Activated CD8-positive, alpha-beta T cell treated with anti-CD3 and anti-CD28 coated beads for 36 hours (primary cell): ENCODE measurements around the gene PDE9A. TPM values are rescaled to one million over a fixed set of nuclear protein-coding genes. Genes with fewer than 3 reads are reported as not detected.

Experiments used
- ATAC-seq: fragments of 200-7000 bp; cut with Tn5 transposase; one replicate; pipeline ENCODE4 v1.10.0; 2021; ENCODE audit warnings: mild to moderate bottlenecking, moderate library complexity
- CTCF ChIA-PET: fragments of 350-600 bp; sonication (Branson Sonifier 250); formaldehyde crosslinking; loops from one replicate; lab custom pipeline; 2021; ENCODE audit warnings: antibody characterized with exemption; lab: Charles Lee
- POLR2A ChIA-PET: fragments of 350-600 bp; sonication (Branson Sonifier 250); formaldehyde crosslinking; loops from one replicate; lab custom pipeline; 2021; ENCODE audit warnings: antibody characterized with exemption; lab: Charles Lee
- DNase-seq: peaks from one replicate; pipeline ENCODE4 v3.0.0-alpha.2; 2020
- H3K27ac Mint-ChIP-seq: one replicate; pipeline ENCODE4 v1.8.0; 2021; ENCODE audit warnings: mild to moderate bottlenecking, mixed read lengths
- H3K27me3 Mint-ChIP-seq: one replicate; pipeline ENCODE4 v1.8.0; 2021; ENCODE audit warnings: mixed read lengths
- H3K36me3 Mint-ChIP-seq: one replicate; pipeline ENCODE4 v1.8.0; 2021; ENCODE audit warnings: low read depth, mixed read lengths
- H3K4me1 Mint-ChIP-seq: one replicate; pipeline ENCODE4 v1.8.0; 2021; ENCODE audit warnings: low read depth, mixed read lengths
- H3K4me3 Mint-ChIP-seq: one replicate; pipeline ENCODE4 v1.8.0; 2021; ENCODE audit warnings: mild to moderate bottlenecking, moderate library complexity, mixed read lengths
- H3K9me3 Mint-ChIP-seq: one replicate; pipeline ENCODE4 v1.8.0; 2021; ENCODE audit warnings: mixed read lengths
- CTCF ChIP-seq: fragments of 200-600 bp; IDR thresholded peaks from one replicate; pipeline ENCODE4 v1.8.0; 2022; ENCODE audit warnings: antibody characterized with exemption, mild to moderate bottlenecking
- intact Hi-C: fragments of 100-400 bp; cut with micrococcal nuclease; formaldehyde crosslinking; loops from one replicate; pipeline ENCODE4 v1.10.0; 2022
- total RNA-seq, 2 experiments: library from RNA; stranded (reverse); gene quantifications; one replicate each; pipeline ENCODE4 v1.2.3, GENCODE V29; 2021

The PDE9A gene
- total RNA-seq, 2 experiments from 2014 or later, result 11.1 to 11.5 TPM

- Mint-ChIP-seq H3K4me3 (no peak overlapping the region), H3K27ac (no peak overlapping the region), H3K9me3 (no peaks in the 10 kb centered on the region), H3K4me1 (peaks cover 14% of the 10 kb centered on the region), H3K27me3 (no peaks in the 10 kb centered on the region), H3K36me3 (no peaks in the 10 kb centered on the region)
- TF ChIP-seq CTCF, result no peak
- no peak for ATAC-seq
- POLR2A ChIA-PET, result no interaction called here
- CTCF ChIA-PET, result no interaction called here
- intact Hi-C loops, result no loop called here
- DNase-seq, result no peak
These were observed 6.7 kb downstream of the PDE9A start for GRCh38 chr21:42660118-42660470.

- Mint-ChIP-seq H3K36me3 (no peaks in the 10 kb centered on the region), H3K4me1 (peaks cover 6% of the 10 kb centered on the region), H3K27ac (no peak overlapping the region), H3K9me3 (no peaks in the 10 kb centered on the region), H3K4me3 (no peak overlapping the region), H3K27me3 (no peaks in the 10 kb centered on the region)
- DNase-seq (no peak), ATAC-seq (no peak)
- intact Hi-C loops, result no loop called here
- CTCF ChIA-PET, result no interaction called here
- POLR2A ChIA-PET, result no interaction called here
- no peak for TF ChIP-seq CTCF
These were observed 8.4 kb downstream of the PDE9A start for GRCh38 chr21:42661688-42662429.

GRCh38 chr21:42662430-42663199 is 9.2 kb downstream of the PDE9A start:
- ChIA-PET POLR2A (no interaction called here), CTCF (no interaction called here)
- intact Hi-C loops, result no loop called here
- Mint-ChIP-seq H3K9me3 (no peaks in the 10 kb centered on the region), H3K27me3 (no peaks in the 10 kb centered on the region), H3K27ac (no peak overlapping the region), H3K36me3 (no peaks in the 10 kb centered on the region), H3K4me1 (peaks cover 6% of the 10 kb centered on the region), H3K4me3 (no peak overlapping the region)
- ATAC-seq (no peak), DNase-seq (no peak)
- TF ChIP-seq CTCF, result no peak

GRCh38 chr21:42663200-42663750 is 9.9 kb downstream of the PDE9A start:
- intact Hi-C loops, result no loop called here
- Mint-ChIP-seq H3K36me3 (no peaks in the 10 kb centered on the region), H3K4me3 (no peak overlapping the region), H3K4me1 (peaks cover 4% of the 10 kb centered on the region), H3K27me3 (no peaks in the 10 kb centered on the region), H3K9me3 (no peaks in the 10 kb centered on the region), H3K27ac (no peak overlapping the region)
- no peak for TF ChIP-seq CTCF
- ATAC-seq (no peak), DNase-seq (no peak)
- POLR2A ChIA-PET, result interaction anchor here (0.6 kb wide), 1 partner anchor 30 kb away, joined by 4 read pairs; no protein-coding TSS in a partner anchor
- CTCF ChIA-PET, result no interaction called here
